Stimulated activated CD8-positive, alpha-beta memory T cell treated with anti-CD3 and anti-CD28 coated beads, Interleukin-4, amount 100 ng/mL, for 4 hours (primary cell): ENCODE results near the gene PPP2R1B.

Experiments used
- DNase-seq, 2 donors: peaks; one replicate each; pipeline ENCODE4 v3.0.0-alpha.2; 2020; ENCODE audit warnings: low read depth in 2 of 2, low spot score in 1 of 2

Gene PPP2R1B

DNA sequence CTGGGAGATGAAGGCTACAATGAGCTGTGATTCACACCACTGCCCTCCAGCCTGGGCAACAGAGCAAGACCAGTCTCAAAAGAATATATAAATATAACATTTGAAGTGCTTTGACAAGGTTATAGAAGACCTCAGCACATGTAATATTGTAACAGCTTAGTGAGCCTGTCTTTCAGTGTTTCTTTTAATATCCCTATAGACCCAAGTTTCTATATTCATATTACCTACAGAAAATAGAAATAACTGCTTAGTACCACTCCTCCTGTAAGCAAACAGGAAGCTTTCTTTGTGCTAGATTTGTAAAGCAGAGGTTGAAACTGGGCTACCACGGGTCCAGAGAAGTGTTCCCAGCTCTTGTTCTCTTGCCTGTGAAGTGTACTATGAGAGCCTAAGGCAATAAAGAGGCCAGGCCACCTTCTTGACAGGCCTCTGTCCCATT is 68.2 kb downstream of the PPP2R1B start:
- no peak for DNase-seq

- DNase-seq, result no peak
These were observed 69.6 kb downstream of the PPP2R1B start for GRCh38 chr11:111696556-111696955.

DNA sequence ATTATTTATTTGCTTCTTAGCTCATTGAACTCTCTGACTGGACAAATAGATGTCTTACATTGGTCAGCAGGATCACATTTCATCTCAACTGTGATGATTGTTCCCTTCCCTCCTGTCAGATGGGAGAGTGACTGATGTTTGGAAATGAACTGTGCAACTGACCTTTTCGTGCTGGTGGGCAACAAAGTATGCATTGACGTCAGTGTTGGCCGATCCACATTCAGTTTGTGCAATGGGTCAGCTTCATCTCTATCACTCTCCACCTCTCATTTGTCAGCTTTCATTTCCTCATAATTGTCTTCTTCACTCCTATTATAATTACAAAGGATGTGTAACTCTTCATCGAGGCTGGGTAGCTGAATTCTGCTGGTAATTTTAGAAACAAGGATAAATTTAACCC is 71.3 kb downstream of the PPP2R1B start:
- DNase-seq, result no peak

DNA sequence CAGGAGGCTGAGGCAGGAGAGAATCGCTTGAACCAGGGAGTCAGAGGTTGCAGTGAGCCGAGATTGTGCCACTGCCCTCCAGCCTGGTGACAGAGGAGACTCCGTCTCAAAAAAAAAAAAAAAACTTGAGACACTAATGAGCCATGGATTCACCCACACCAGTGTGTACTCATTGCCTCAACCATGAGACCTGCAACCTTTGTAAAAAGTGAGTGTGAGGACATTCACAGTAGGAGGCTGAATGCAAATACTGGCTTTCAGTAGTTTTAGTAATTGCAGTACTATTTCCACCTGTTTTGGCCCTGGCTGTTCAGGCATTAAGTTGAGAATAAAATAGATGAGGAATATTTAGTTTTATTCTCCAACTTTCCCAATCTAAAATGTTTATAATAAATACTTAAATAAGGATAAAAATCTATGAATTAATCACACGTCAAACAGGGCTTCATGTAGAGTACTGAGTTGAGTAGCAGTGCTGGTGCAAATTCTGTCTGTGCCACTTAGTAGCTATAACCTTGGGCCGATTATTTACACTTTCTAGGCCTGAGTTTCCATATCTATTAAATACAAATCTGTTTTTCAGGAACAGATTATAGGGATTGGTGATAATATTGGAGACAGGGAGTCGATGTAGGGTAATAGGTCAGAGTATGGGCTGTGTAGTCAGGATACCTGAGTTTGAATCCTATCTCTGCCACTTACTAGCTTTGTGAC is 72.8 kb downstream of the PPP2R1B start:
- no peak for DNase-seq

- DNase-seq, result no peak
These were observed 74.4 kb downstream of the PPP2R1B start for GRCh38 chr11:111691741-111692140.

DNA sequence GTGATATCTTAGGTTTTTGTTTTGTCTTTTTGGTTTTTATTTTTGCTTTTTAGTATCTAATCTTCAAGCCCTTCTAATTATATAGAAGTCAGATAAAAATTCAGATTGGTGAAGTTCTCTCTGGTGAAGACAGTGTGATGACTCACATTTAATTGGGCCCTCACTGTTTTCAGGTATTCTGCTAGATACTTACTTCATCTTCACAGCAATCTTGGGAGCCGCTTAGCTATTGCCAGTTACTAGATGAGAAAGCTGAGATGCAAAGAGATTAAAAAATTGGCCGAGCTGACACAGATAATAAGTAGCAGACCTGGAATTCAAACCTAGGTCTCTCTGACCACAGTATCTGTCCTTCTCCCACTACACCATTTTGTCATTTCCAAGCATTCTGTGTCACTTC is 75.0 kb downstream of the PPP2R1B start:
- no peak for DNase-seq

DNA sequence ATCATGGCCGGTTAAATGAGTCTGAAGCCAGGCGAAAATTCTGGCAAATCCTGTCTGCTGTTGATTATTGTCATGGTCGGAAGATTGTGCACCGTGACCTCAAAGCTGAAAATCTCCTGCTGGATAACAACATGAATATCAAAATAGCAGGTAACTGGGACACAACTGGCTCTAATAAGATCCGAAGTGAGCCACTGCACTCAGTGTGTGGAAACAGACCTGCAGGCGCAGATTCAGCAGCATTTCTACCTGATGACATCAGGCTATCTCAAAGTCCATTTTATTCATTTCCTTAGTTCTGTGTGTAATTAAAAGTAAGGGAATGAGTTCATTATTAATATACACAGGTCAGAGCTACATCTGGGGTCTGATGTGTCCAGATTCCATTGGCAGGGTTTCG is 78.2 kb downstream of the PPP2R1B start:
- no peak for DNase-seq

- no peak for DNase-seq
These were observed 81.9 kb downstream of the PPP2R1B start for GRCh38 chr11:111684251-111684650.

DNA sequence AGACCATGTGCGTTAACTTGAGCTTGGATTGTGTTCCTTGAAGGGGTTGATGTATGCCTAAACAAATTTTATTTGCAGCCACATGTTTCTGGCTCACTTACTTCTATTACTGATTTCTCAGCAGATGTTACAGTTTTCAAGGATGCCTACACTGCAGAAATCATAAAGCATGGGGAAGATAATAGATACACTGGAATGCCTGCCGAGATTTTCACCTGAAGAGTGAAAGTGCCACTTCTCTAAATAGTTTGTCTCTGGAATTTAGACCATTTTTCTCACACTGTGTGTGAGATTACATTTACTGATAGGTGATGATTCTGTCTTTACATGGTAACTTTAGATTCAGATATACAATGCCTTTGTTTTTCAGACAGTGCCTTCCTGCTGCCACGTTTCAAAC is 82.4 kb downstream of the PPP2R1B start:
- no peak for DNase-seq

GRCh38 chr11:111680486-111681175 is 85.6 kb downstream of the PPP2R1B start:
- DNase-seq, result no peak
